GM15510 (cell line): ENCODE results near the gene N4BP2L2.

Source experiments
- POLR2A ChIP-seq: IDR thresholded peaks from 3 replicates; pipeline ENCODE4 v1.6.1; 2011; ENCODE audit warnings: borderline replicate concordance; ENCODE audit not compliant: insufficient read length; ENCODE audit errors: extremely low read depth

N4BP2L2 gene

DNA sequence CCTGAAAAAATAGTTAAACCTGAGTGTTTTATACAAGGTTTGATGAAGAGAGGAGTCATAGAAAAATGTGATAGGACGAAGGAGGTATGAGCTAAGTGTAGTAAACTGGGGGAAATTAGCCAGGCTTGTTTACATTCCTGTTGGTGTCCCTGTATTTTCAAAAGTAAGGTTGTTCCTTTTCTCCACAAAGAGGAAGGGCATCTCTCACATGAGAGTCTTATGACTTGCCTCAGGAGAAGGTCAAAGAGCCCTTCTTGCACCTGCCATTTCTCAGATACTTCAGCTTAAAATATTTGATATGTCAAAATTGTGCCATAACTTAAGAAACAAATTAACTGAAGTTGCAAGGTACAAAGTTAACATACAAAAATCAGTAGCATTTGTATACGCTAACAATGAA is 3.6 kb upstream of the N4BP2L2 start:
- TF ChIP-seq POLR2A: no peak

DNA sequence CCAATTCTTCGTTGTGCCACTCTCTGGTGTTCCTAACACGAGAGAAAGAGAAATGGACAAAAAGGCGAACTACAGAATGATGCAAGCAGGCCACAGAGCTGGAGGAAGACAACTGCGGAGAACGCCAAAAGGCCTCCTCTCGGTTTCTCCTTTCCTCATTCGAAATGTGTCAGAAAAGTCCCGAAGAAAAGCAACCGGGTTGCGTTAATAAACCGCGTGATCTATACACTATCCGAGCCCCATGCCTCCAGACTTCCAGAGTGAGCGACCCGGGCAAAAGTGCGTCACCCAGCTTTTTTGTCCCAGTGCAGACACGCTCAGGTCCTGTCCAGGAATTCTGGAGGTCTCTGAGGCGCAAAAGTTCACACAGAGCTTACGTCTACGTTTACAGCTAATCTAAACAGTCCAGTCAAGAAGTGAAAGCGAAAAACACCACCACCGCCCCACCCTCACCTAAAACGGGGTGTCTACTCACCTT is 413 bp downstream of the N4BP2L2 start:
- TF ChIP-seq POLR2A: no peak

DNA sequence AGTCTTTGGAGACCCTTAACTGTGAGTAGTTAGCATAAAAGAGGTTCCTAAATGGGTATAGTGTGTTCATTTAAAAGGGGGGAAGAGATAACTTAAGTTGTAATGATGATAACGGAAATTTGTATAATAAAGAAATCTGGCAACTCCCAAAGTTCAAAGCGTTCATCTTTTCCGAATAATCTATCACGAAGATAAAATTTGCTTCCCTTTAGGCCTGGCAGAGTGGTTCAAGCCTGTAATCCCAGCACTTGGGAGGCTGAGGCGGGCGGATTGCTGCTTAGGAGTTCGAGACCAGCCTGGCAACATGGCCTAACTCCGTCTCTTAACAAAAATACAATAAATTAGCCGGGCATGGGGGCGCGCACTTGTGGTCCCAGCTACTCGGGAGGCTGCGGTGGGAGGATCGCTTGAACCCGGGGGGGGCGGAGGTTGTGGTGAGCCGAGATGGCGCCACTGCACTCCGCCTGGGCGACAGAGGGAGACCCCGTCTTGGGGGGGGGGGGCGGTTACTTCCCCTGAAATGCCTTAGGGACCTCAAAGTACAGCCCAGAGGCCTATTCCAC is 934 bp downstream of the N4BP2L2 start:
- TF ChIP-seq POLR2A: no peak

DNA sequence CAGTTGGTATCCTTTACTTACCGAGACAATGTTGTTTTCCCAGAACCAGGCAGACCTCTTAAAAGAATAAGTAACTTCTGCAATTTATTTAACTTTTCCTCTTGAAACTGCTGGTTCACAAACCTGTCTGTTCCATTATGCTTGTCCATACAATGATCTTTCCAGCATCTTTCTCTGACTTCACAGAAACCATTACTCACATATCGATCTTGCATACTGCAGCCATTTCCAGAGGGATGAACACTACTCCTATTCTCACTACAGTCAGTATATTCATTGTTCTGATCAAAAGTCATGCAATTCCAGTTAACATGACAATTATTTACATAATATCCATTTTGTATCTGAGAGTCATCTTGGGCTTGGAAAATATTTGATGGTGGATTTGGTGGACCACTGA is 2.8 kb downstream of the N4BP2L2 start:
- no peak for TF ChIP-seq POLR2A

DNA sequence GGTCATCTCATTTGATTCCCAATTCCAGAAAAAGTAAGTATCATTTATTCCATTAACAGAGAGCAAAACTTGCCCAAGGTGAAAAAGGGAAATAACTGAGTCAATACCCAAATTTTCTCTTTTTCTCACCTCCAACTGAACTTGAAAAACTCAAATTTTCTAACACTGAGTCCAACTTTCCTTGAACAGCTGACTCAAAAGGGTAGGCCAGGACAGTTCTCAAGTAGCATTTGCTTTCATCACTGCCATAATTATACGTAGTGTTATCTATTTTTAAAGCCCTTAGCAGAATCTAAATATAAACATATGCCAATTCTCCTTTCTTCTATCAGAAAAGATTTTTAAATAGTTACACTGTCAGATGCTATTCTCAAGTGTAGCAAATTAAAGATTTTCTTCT is 3.5 kb downstream of the N4BP2L2 start:
- no peak for TF ChIP-seq POLR2A

DNA sequence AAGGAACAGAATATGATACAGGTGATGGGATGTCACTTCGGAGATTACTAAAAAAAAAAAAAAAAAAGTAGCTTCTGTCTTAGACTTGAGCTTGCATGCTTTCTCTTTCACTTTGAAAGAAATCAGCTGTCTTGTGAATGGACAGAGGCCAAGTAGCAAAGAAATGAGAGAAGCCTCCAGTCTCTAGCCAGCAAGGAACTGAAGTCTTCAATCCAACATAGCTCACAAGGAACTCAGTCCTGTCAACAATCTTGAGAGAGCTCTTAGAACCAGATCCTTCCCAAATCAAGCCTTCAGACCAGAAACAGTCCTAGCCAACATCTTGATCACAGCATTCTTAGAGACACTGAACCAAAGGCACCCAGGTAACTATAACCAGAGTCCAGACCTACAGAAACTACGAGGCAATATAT is 7.7 kb downstream of the N4BP2L2 start:
- no peak for TF ChIP-seq POLR2A

DNA sequence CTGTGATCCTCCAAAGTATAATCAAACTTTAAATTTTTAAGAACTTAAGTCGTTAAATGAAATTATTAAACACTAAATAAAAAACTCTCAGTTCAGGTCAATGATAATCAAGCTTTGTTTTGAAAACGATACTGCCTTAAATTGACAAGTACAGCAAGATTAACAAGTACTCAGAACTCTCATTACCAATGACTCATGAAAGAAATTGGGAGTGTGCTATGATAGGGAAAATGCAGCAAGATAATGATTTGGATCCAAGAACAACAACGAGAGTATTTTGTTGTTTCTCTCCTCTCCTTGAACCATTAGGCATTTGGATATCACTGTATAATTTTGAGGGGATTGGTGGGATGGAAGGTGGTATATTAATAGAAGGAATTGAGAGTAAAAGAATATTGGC is 10.2 kb downstream of the N4BP2L2 start:
- no peak for TF ChIP-seq POLR2A

DNA sequence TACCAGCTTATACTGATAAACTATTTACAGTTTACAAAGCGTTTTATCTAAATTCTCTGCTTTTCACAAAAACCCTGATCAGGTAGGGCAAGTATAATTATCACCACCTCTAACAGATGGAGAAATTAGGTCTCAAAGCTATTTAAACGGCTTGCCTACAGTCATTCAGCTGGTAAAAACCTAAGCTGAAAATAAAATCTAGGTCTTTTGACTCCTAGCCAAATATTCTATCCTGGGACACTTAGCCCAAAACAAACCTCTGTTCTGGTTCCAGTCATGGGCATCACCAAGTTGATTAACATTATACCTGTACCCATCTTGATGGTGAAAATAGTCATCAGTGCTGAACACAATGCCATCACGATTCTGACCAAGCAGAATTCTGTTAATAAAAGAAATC is 11.4 kb downstream of the N4BP2L2 start:
- no peak for TF ChIP-seq POLR2A

DNA sequence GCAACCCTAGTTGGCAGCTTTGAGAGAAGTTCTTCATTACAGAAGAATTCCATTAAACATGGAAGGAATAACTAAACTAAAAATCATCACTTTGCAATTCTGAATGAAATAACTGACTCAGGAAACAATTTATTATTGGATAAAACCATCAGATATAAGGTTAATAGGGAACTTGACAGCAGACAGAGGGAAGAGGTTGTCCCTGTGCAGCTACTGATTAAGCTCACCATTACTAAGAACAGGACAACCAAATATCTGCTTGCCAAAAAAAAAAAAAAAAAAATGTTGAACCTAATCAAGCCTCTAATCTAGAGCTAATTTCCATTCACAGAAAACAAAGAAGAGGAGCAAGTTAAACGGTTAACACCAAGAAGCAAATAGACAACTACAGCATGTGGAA is 12.8 kb downstream of the N4BP2L2 start:
- no peak for TF ChIP-seq POLR2A

DNA sequence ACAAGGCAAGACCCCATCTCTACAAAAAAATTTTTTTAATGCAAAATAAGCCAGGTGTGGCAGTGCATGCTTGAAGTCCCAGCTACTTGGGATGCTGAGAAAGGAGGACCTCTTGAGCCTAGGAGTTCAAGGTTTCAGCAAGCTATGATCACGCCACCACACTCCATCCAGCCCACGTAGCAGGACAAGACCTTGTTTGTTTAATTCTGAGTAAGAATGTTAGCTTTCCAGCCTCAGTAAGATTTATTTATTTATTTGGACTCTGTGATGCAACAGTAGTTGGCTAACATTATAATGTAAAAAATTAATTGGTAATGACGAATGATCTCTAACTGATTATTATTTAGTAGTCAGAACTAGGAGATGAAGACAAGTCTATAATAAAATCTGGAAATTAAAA is 23.3 kb downstream of the N4BP2L2 start:
- TF ChIP-seq POLR2A: no peak

DNA sequence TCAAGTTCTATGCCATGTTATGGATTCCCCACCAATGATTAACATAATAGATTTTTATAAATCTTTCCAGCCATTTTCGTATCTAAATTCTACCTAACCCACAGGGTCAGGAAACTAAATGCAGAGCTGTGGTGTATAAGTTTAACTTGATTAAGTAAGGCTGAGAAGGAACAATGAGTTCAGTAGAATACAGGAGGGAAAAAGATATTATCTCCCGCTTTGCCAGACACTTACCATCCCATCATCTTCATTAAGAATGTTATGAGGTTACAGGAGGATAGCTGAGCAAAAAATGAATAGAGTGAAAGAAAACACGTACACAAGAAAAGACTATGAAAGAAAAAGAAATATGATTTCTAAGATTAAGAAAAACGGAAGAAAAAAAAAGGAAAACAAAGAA is 27.1 kb downstream of the N4BP2L2 start:
- TF ChIP-seq POLR2A: no peak

DNA sequence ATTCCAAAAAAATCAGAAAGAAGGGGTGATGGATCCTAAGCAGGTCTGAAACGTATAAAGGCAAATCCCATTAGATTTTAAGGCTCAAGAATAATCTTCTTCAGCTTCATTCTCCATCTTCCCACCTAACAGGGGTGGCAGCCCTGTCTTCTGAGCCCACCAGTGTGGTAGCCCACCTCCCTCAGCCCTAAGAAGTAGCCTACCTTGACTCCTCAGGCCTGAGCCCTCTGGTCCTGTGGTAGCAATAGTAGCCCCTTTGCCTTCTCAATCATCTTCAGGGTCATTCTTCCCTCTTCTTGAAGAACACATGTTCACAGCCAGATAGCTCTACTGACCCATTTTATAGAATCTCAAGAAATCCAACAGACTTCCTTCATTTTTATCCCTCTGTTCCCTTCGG is 33.7 kb downstream of the N4BP2L2 start:
- no peak for TF ChIP-seq POLR2A

DNA sequence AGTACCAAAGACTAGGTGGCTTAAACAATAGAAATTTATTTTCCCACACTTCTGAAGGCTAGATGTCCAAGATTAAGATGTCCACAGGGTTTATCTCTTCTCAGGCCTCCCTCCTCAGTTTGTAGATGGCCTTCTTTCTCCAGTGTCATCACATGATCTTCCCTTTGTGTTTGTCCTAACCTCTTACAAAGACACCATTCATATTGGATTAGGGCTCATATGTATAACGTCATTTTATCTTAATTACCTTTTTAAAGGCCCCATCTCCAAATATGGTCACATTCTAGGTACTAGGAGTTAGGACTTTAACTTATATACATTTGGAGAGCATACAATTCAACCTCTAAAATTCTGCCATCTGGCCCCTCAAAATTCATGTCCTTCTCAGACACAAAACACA is 34.3 kb downstream of the N4BP2L2 start:
- TF ChIP-seq POLR2A: no peak

DNA sequence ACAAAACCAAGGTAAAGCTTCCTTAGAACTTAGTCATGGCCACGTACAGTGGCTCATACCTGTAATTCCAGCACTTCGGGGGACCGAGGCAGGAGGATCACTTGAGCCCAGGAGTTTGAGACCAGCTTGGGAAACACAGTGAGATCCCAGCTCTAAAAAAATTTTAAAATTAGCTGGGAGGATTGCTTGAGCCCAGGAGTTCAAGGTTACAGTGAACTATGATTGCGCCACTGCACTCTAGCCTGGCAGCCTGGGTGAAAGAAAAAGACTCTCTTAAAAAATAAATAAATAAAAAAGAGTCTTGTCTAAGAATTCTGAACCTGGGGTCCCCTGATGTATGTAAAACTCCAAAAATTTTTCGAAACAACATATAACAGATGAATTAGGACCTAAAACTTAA is 34.9 kb downstream of the N4BP2L2 start:
- no peak for TF ChIP-seq POLR2A

DNA sequence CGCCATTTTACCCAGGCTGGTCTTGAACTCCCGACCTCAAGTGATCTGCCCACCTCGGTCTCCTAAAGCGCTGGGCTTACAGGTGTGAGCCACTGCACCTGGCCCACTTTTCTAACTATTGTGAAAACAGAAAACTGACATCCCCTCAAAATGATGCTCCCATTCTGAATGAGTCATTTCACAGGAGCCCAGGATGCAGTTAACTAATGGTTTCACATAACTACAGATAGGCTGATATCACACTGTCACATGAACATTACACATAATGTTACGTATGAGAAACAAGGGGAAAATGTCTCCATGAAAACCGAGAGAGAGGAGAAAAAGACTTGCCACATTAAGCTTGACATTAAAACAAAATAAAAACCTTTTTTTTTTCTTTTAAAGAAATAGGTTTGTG is 37.5 kb downstream of the N4BP2L2 start:
- no peak for TF ChIP-seq POLR2A

DNA sequence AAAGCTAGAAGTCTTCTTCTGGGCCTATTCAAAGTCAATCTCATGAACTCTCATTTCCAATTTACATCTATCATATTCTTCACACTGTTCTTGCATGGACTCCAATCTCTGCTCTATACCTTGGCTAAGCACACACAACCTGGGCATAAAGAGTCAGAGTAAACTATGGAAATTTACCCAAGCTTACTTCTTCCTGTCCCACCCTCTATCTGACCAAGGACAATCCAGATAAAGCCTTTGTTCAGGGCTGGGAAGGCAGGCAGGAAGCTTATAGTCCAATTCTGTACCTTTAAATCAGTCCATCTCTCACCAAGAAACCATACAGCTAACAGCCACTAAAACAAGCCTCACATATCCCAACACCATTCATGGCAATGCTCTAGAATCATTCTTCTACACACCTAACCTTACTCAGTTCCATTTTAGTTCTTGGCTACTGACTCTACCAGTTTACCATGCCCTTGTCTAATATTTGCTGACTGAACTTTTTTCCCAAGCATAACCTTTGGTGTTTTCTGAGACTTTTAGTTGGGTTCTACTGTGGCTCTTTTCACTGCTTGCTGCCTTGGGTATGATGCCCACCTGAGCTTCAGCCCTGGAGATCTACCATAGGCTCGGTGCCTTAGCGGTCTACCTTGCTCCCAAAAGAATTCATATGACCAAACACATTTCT is 38.9 kb downstream of the N4BP2L2 start:
- TF ChIP-seq POLR2A: no peak
